22Rv1 (cell line): ENCODE data around the gene PNPT1.

Experiments used
- H3K27ac ChIP-seq: fragments of 450-650 bp; 2 replicates; pipeline ENCODE4 v1.5.1; 2017
- ZFX ChIP-seq: fragments of 450-650 bp; IDR thresholded peaks from 2 replicates; pipeline ENCODE4 v1.6.1; 2017; ENCODE audit warnings: antibody characterized with exemption, borderline replicate concordance
- TF ChIP-seq, protein P1 (sequence below): fragments of 450-650 bp; IDR thresholded peaks from 2 replicates; pipeline ENCODE4 v1.5.1; 2017; ENCODE audit warnings: mild to moderate bottlenecking

PNPT1 gene

DNA sequence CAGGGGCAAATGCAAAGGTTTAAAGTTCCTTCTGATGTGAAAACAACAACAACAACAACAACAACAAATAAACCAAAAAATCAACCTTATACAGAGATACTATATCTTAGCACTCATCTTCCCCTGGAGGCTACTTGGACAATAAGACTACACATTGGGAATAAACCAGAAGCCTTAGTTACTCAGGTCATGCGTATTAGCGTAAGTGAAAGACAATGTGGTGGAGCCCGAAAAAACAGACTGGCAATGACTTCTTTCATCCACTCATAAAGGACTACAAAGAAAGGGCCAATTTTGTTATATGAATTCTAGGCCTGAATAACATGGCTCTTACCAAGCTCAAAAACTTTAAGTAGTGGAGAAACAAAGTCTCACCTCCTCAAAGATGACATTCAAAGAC is 56.8 kb downstream of the PNPT1 start:
- TF ChIP-seq ZFX, result no peak
- TF ChIP-seq, protein P1, sequence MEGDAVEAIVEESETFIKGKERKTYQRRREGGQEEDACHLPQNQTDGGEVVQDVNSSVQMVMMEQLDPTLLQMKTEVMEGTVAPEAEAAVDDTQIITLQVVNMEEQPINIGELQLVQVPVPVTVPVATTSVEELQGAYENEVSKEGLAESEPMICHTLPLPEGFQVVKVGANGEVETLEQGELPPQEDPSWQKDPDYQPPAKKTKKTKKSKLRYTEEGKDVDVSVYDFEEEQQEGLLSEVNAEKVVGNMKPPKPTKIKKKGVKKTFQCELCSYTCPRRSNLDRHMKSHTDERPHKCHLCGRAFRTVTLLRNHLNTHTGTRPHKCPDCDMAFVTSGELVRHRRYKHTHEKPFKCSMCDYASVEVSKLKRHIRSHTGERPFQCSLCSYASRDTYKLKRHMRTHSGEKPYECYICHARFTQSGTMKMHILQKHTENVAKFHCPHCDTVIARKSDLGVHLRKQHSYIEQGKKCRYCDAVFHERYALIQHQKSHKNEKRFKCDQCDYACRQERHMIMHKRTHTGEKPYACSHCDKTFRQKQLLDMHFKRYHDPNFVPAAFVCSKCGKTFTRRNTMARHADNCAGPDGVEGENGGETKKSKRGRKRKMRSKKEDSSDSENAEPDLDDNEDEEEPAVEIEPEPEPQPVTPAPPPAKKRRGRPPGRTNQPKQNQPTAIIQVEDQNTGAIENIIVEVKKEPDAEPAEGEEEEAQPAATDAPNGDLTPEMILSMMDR, result no peak
- H3K27ac ChIP-seq, result no peak overlapping the region

DNA sequence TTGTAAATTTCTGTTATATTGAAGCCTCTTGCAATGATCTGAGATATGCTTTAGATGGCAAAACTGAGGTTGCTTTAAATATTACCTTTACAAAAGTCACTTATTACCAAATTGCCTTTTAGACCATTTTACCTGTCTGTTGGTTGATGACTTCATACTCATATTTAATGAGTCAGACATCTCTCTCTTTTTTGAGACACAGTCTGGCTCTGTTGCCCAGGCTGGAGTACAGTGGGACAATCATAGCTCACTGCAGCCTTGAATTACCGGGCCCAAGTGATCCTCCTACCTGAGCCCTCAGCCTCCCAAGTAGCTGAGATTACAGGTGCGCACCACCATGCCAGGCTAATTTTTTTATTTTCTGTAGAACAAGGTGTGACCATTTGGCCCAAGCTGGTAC is 64.7 kb downstream of the PNPT1 start:
- TF ChIP-seq, protein P1, result no peak
- TF ChIP-seq ZFX, result no peak
- H3K27ac ChIP-seq, result no peak overlapping the region

DNA sequence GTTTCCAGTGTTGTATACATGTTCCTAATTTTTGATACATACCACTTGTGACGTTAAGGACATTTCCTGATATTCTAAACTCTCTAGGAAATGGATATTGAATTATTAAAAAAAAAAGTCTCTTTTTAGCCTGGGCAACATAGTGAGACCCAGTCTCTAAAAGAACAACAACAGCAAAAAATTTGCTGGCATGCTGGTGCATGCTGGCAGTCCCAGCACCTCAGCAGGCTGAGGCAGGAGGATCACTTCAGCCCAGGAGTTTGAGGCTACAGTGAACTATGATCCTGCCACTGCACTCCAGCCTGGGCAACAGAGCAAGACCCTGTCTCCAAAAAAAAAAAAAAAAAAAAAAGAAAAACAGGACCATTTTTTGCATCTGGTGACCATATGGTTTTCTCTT is 65.7 kb downstream of the PNPT1 start:
- TF ChIP-seq, protein P1, result no peak
- no peak overlapping the region for H3K27ac ChIP-seq

DNA sequence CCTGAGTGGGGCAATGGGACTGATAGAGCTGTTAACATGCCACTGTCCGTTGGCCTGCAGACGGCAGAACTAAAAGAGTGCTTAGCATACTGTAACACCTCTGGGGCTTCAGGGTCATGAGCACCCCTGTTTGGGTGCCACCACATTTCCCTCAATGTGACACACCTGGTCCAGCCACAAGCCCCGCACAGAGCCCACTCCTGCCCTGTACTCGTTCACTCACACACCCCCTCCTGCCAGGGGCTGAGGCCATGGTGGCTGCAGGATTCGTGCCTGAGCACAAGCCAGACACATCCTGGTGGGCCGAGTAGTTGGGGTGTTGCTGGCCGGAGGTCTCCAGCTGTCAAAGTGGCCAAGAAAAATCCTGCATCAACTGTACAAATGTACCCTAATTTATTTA is 71.8 kb downstream of the PNPT1 start:
- no peak for TF ChIP-seq ZFX
- TF ChIP-seq, protein P1, result no peak
- no peak overlapping the region for H3K27ac ChIP-seq

DNA sequence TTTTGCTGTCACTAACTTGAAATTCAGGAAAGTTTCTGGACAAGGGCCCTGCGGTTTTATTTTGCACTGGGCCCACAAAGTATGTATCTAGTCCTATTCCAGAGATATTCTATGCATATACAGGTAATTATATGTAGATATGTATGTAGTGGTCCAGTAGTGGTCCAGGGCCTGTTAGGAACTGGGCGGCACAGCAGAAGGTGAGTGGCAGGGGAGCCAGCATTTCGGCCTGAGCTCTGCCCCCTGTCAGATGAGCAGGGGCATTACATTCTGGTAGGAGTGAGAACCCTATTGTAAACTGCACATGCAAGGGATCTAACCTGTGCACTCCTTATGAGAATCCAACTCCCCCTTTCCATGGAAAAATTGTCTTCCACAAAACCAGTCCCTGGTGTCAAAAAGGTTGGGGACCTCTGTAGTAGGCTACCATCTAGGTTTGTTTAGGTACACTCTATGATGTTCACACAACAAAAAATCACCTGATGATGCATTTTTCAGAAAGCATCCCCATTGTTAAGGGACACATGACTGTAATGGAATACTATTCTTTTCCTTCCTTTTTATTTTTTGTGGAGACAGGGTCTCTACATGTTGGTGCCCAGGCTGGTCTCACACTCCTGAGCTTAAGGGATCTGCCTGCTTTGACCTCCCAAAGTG is 73.4 kb downstream of the PNPT1 start:
- TF ChIP-seq, protein P1, result peak; percentile 47
- no peak for TF ChIP-seq ZFX
- no peak overlapping the region for H3K27ac ChIP-seq

DNA sequence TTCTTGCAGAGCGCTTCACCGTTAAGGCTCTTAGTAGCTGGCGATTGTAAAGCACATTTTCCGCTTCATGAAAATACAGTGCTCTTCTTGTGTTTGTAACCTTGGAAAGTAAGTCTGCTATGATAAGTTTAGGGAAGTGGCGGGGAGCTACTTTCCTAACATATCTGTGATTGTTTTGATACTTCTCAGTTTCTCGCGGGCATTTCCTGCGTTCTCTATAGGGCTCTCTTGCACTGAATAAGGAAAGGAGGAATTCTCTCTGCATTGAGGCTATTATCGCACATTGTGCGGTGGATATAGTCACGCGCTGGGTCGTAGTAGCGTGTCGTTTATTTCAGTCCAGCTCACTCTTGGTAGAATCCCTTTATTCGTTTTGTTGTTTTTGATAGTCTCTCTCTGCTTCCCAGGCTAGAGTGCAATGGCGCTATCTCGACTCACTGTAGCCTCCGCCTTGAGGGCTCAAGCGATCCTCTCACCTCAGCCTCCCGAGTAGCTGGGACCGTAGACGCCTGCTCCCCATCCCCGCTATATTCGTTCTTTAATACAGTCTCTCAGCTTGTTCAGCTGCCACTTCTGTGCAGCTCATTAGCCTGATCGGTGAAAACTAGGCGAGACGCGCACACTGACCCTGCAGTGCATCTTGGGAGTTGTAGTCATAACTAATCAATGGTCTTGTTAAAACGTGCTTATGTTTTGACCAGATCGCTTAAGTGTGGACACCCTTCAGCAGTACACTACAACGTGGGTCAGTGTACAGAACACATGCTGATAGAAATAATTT is 75.2 kb downstream of the PNPT1 start:
- H3K27ac ChIP-seq, result peak overlapping the region; percentile 96
- TF ChIP-seq ZFX, result no peak
- TF ChIP-seq, protein P1, result no peak

DNA sequence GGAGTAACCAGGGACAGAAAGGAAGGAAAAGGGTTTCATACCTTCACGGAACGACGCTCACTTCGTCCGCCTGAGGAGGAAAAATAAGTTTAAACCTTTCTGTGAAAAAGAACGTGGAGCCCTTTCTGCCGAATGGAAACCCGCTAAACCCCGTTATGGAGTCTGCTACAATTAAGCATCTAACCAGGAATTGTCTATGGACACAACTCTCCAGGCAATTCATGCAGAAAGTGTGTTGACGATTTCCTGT is 75.7 kb downstream of the PNPT1 start:
- peak overlapping the region; percentile 96 for H3K27ac ChIP-seq
- TF ChIP-seq ZFX, result no peak
- TF ChIP-seq, protein P1, result no peak
